HG02759 (cell line): ENCODE data around the gene IRF9.

Experiments
- ATAC-seq: cut with Tn5 transposase; IDR thresholded peaks from one replicate; pipeline ENCODE4 v1.9.1; 2021; ENCODE audit warnings: mild to moderate bottlenecking, moderate library complexity; ENCODE audit not compliant: unreplicated experiment

The IRF9 gene

DNA sequence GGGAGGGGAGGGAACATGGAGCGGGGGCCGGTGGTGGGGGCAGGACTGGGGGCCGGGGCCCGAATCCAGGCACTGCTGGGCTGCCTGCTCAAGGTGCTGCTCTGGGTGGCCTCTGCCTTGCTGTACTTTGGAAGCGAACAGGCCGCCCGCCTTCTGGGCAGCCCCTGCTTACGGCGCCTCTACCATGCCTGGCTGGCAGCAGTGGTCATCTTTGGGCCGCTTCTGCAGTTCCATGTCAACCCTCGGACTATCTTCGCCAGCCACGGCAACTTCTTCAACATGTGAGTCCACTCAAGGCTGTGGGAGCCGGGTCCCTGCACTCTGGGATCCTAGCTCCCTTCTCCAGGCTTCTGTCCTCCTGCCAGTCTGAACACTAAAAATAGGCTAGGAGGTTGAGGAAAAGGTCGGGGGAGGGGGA, 29.5 kb upstream of the IRF9 start:
- ATAC-seq = no peak

DNA sequence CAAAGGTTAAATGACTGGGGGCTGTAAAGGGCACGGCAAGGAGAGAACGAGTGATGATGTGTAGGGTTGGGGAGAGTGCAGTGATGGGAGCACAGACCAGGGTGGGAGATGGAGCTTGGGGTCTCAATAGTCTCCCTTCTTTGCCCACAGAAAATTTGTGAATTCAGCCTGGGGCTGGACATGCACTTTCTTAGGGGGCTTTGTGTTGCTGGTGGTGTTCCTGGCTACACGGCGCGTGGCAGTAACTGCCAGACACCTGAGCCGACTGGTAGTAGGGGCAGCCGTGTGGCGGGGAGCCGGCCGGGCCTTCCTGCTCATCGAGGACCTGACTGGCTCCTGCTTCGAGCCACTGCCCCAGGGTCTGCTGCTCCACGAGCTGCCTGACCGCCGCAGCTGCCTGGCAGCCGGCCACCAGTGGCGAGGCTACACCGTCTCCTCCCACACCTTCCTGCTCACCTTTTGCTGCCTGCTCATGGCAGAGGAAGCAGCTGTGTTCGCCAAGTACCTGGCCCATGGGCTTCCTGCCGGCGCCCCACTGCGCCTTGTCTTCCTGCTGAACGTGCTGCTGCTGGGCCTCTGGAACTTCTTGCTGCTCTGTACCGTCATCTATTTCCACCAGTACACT, 28.9 kb upstream of the IRF9 start:
- ATAC-seq = no peak

DNA sequence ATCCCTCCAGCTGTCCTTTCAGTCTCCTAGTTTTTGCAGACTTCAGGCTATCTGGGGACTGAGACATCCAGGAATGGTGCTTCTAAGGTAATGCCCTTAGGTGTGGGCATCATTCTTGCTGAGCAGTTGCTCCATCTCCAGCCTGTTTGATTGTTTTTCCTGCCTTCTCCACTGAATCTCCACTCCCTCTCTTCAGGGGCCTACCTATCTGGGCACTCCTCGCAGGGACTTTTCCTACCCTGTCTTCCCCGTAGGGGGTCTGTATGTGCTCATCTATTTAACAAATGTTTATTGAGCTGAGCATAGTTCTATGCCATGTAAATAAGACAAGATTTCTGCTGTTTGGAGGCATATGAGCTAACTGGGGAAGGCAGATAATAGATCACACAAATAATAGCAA, 28.1 kb upstream of the IRF9 start:
- ATAC-seq = no peak

GRCh38 chr14:24133735-24134134, 27.3 kb upstream of the IRF9 start:
- no peak for ATAC-seq

DNA sequence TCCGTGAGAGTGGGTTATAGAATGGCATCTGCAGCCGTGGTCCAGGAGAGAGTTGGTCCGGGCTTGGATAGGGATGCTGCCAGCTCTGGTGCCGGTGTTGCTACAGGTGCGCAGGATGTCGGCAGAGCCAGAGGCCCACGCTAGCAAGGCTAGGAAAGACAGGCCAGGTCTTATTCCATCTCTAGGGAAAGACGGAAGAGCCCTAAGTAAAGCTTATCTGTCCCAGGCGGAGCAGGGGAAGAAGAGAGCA, 25.6 kb upstream of the IRF9 start:
- ATAC-seq = no peak

DNA sequence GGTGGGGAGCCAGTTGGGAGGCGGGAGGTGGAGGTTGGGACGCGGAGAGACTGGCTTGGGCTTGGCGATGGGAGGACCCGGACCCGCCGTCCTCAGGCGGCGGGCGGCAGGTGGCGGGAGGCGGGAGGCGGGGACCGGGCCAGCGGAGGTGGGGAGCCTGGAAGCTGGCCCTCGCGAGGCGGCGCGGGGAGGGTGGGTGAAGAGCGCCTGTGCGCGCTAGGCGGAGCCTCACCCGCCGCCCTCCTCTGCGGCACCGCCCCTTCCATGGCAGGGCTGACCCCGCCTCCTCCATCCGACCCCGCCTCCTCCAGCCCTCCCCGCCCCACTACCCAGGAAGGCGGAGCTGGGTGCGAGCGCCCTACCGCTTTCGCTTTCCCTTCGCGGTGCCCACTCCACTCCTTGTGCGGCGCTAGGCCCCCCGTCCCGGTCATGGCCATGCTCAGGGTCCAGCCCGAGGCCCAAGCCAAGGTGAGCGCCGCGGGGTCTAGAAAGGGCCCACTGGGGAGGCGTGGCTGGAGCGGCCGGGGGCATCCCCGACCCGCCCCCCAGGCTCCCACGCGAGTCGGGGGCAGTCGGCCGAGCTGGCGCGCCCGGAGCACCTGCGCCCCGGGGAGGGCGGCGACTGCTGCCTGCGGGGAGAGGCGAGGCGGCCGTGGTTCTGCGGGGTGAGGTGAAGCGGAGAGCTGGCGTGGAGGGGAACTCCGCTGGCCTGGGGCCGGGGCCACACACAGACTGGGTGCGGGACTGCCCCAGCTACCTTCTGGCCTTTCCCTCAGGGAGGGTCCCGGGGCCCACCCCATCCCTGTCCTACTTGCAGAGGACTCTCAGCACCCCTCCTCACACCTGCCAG, 25.0 kb upstream of the IRF9 start, which contains the start of gene PSME1:
Gene PSME1 (plus strand): TSS at position 361 of the 850 bp plus-strand sequence. CDS start 69 bp downstream, at position 430.
- peak; percentile 87 for ATAC-seq

- no peak for ATAC-seq
Measured at GRCh38 chr14:24136684-24137528, 24.2 kb upstream of the IRF9 start.

- ATAC-seq = no peak
Measured at GRCh38 chr14:24137529-24138395, 23.3 kb upstream of the IRF9 start.

GRCh38 chr14:24138396-24139271, 22.4 kb upstream of the IRF9 start:
- no peak for ATAC-seq

DNA sequence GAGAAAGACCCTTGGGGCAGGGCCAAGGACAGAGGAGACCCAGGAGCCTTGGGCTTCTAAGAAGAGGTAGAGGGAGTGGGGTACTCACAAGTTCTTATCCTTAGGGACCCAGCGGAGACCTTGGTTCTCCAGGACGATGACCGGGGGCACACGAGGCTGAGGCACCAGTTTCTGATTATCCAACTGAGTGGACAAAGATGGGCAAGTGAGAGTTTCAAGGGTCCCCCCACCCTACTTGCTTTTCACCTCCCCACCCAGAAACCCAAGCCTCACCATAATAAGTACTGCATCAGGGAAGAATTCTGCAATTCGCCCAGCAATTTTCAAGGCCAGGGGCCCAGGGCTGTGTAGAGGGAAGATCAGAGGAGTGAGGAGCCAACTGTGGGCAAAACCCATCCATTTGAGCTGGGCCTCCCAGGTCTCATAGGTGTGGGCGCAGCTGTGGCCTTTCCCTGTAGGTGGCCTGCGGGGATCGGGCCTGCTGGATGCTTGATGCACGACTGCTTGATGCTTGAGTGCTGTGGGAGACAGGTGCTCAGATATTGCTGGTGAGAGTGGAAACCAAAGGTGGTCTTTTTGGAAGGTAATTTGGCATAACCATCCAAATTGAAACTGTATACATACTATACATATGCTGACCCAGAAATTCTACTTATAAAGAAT, 21.7 kb upstream of the IRF9 start:
- no peak for ATAC-seq

DNA sequence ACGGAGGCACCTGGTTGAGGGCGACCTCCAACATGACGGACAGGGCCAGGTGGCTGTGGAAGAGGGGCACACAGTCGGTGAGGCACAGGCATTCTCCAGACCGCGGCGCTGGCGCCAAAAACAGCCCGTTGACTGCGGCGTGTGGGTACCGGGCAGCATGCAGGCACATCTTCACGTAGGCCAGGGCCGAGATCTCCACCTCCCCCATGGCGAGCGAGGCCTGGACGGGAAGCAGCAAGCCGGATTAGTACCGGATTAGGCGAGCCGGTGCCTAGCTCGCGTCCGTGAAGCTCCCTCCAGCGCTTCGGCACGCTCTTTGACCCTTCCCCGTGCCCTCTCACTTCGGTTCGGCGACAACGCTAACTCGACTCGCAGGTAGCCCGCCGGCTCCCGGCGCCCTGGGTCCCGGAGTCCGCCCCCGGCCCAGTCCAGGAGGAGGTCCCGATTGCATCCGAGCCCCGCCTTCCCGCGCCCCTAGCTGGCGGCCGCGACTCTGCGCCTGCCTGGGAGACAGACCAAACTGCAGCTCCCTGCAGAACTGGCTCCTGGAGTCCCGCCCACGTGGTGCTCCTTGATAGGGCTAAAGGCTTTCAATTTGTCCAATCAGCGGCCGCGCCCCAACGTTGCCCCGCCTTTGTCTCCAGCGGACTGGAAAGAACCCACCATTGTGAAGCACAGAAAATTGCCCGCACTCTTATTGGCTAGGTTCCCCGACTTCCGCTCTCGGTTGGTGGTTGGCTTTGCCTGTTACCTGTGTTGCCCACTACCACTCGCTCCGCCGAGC, 19.8 kb upstream of the IRF9 start, which contains the start of gene EMC9:
Gene EMC9 (minus strand): TSS at position 495 of the 784 bp plus-strand sequence. CDS start 287 bp downstream, at position 208.
- peak; percentile 89 for ATAC-seq

- ATAC-seq = no peak
Measured at GRCh38 chr14:24143511-24143910, 17.6 kb upstream of the IRF9 start.

DNA sequence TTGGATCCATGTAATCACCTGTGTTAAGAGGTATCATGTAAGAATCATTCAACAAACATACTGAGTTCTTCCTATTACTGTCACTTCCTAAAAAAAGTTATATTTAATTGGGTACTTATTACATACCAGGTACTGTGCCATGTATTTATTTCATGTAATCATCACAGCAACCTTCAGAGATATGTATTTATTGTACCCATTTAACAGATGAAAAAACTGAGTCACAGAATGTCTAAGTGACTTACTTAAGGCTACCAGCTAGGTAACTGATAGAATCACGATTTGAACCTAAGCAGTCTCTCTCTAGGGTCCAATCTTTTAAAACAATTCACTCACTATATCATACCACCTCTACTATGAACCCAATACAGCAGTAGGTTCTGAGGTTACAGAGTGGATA, 16.6 kb upstream of the IRF9 start:
- ATAC-seq = no peak

DNA sequence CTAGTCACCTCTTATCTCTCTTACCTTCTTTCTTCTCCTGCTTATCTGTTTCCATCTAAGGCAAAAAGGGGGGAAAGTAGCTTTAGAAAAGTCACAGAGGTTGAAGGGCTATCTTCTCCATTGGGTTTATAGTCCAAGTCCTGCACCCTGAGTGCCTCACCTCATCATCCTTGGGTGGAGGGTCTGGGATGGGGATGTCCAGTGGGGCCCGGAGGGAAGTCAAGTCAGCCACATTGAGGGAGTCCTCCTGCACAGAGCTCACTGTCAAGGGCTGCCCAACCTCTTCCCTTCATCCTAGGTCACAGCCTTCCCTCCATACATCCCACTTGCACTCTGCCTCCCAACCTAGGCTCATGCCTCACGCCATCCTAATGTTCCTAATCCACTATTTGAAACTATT, 15.8 kb upstream of the IRF9 start:
- no peak for ATAC-seq

DNA sequence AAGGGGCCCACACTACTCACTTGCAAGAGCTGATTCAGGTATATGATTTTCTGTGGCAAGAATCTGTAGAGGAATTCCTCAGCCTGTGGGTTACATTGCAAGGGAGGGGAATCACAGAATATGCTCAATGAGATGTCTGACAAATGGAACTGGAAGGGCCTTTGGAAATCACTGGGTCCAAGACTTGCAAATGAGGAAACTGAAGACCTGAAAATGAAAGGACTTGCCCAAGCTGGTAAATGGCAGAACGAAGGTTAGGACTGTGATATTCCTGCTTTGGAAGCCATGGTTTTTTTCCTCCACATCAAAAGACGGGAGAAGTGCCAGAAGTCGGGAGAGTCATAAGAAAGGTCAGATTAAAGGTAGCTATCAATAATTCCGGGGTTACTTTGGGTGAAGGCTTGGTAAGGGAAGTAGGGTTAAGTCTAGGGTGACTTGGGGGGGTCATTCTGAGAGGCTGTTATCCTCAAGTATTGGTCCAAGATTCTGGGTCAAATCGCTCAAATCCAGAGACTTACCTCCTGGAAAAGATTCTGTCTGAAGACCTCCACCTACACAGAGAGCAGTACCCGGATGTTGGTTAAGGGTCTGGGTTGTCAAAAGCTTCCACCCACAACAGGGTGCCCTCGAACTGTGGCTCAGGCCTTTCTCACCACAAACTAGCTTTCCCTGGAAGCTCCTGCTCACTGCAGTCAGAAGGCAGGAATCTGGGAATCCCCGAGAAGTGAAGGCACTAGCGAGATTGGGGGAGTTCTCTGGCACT, 15.2 kb upstream of the IRF9 start:
- ATAC-seq = no peak

DNA sequence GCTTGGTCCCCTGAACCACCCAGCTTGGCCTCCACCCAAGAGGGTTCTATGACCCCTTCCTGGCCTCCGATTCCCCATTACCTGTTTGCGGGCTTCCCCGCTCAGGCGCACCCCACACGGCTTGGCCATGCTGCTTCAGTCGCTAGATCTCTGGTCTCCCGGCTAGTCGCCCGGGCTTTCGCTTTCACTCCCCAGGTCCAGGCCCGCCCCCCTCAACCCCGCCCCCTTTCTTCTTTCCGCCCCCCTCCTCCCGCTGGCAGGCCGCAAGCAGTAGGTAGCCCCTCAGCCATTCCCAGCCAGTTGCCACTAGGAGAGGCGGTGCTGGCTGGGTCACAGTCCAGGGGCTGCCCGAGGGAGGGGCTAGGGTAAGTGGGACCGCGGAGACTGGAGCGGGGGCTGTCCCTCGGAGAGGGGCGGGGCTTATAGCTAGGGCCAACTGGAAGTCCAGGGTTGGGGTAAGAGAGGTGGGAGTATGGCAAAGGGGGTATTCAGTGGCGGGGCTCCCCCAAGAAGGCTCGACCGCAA, 14.6 kb upstream of the IRF9 start, which contains the start of gene PSME2:
Gene PSME2 (minus strand): TSS at position 158 of the 525 bp plus-strand sequence. CDS start 29 bp downstream, at position 129.
- ATAC-seq = peak; percentile 58
